ENCODE data around the gene DHRS4L2.
"Not testable (repeated sequence)": the region's sequence is repeated elsewhere in the genome, so short reads cannot be mapped to it uniquely, and the experiment has no call there.

- not testable (repeated sequence) for TF ChIP-seq CTCF (IDR thresholded peaks at IDR 0.05); POLR2AphosphoS5 (IDR thresholded peaks at IDR 0.05); POLR2A (IDR thresholded peaks at IDR 0.05); EP300 (IDR thresholded peaks at IDR 0.05; ENCODE audit: low read depth)
Measured at GRCh38 chr14:23953116-23953463, 35.6 kb upstream of the DHRS4L2 start.

Measured in transverse colon (tissue), 4 donors.